Endothelial cell of umbilical vein (primary cell): ENCODE results near the gene MYT1. TPM values are rescaled to one million over a fixed set of nuclear protein-coding genes. Genes with fewer than 3 reads are reported as not detected.

Experiments
- BruUV-seq: library from RNA; stranded (reverse); fragments of 400-500 nt; replicated peaks from 2 replicates; lab custom pipeline; 2021; lab: Mats Ljungman, UMichigan
- CTCF ChIA-PET: fragments of 300-600, 350-600 bp; sonication (Branson Sonifier 250); formaldehyde crosslinking; loops from one replicate; lab custom pipeline; 2021; ENCODE audit warnings: antibody characterized with exemption, inconsistent platforms; lab: Charles Lee
- POLR2A ChIA-PET: fragments of 300-600, 350-600 bp; sonication (Branson Sonifier 250); formaldehyde crosslinking; loops from one replicate; lab custom pipeline; 2021; ENCODE audit warnings: antibody characterized with exemption, inconsistent platforms; lab: Charles Lee
- DNase-seq: peaks from one replicate; pipeline ENCODE4 v3.0.0-alpha.2; 2011; ENCODE audit warnings: low read depth, low spot score
- FAIRE-seq: peaks from 2 replicates; lab custom pipeline; 2011; peaks lifted over from hg19 to GRCh38; lab: Jason Lieb, UNC
- H2AFZ ChIP-seq: 2 replicates; pipeline ENCODE4 v1.6.0; 2012; ENCODE audit warnings: low read depth, low read length, control low read depth, inconsistent platforms
- H3K27ac ChIP-seq: 2 replicates; pipeline ENCODE4 v1.5.1; 2011; ENCODE audit warnings: low read depth, mild to moderate bottlenecking, control low read depth, low read length, moderate library complexity; ENCODE audit not compliant: insufficient read depth
- H3K27me3 ChIP-seq, 2 experiments: 2 replicates each; pipeline versions ENCODE4 v1.6.0 to v1.6.1; 2011; ENCODE audit warnings: low read length in 2 of 2, mixed read lengths in 1 of 2; ENCODE audit not compliant: control insufficient read depth in 2 of 2, insufficient read depth in 2 of 2
- H3K36me3 ChIP-seq, 2 experiments: 2 replicates in 1 of 2; 3 replicates in 1 of 2; pipeline ENCODE4 v1.5.1; 2011; ENCODE audit warnings: low read length in 2 of 2, mild to moderate bottlenecking in 1 of 2, moderate library complexity in 1 of 2; ENCODE audit not compliant: control insufficient read depth in 2 of 2, insufficient read depth in 2 of 2; ENCODE audit errors: extremely low read depth in 1 of 2
- H3K4me1 ChIP-seq: 3 replicates; pipeline ENCODE4 v1.5.1; 2011; ENCODE audit warnings: mild to moderate bottlenecking, low read length; ENCODE audit not compliant: control insufficient read depth, insufficient read depth; ENCODE audit errors: extremely low read depth
- H3K4me2 ChIP-seq: 2 replicates; pipeline ENCODE4 v1.6.1; 2011; ENCODE audit warnings: low read length, control low read depth, mixed read lengths; ENCODE audit not compliant: insufficient read depth
- H3K4me3 ChIP-seq, 3 experiments: fragments of 200-600 bp in 1 of 3; sonication (generic), shearing (Covaris generic) in 1 of 3; replicated peaks in 1 of 3; 2 replicates each; pipeline ENCODE4 v1.5.1; 2011 to 2016; ENCODE audit warnings: control low read depth in 3 of 3, low read length in 3 of 3, mild to moderate bottlenecking in 2 of 3, inconsistent platforms in 1 of 3, low read depth in 1 of 3, moderate library complexity in 1 of 3; ENCODE audit not compliant: insufficient read depth in 1 of 3
- H3K79me2 ChIP-seq: 2 replicates; pipeline ENCODE4 v1.6.0; 2012; ENCODE audit warnings: low read length, inconsistent platforms; ENCODE audit not compliant: control insufficient read depth, insufficient read depth
- H3K9ac ChIP-seq: replicated peaks from 2 replicates; pipeline ENCODE3; 2011; ENCODE audit warnings: low read length, control low read depth; ENCODE audit not compliant: insufficient read depth; ENCODE audit errors: extremely low read depth
- H3K9me1 ChIP-seq: replicated peaks from 3 replicates; pipeline ENCODE4 v1.6.0; 2011; ENCODE audit warnings: mild to moderate bottlenecking, low read length; ENCODE audit not compliant: control insufficient read depth, insufficient read depth; ENCODE audit errors: extremely low read depth
- H3K9me3 ChIP-seq: replicated peaks from 2 replicates; pipeline ENCODE4 v1.5.1; 2012; ENCODE audit warnings: low read length, inconsistent platforms; ENCODE audit not compliant: control insufficient read depth, insufficient read depth
- H4K20me1 ChIP-seq: replicated peaks from 2 replicates; pipeline ENCODE3; 2011; ENCODE audit warnings: mild to moderate bottlenecking, low read length; ENCODE audit not compliant: control insufficient read depth, insufficient read depth; ENCODE audit errors: extremely low read depth
- CTCF ChIP-seq, 2 donors: IDR thresholded peaks; 1 replicate in 1 of 2; 2 replicates in 1 of 2; pipeline ENCODE4 v1.5.1; 2011; ENCODE audit warnings: low read length in 2 of 2, mild to moderate bottlenecking in 2 of 2, moderate library complexity in 2 of 2, control low read depth in 1 of 2, inconsistent platforms in 1 of 2, low read depth in 1 of 2; ENCODE audit not compliant: insufficient read depth in 1 of 2; ENCODE audit errors: extremely low read depth in 1 of 2
- EZH2 ChIP-seq: IDR thresholded peaks from 2 replicates; pipeline ENCODE4 v1.6.1; 2012; ENCODE audit warnings: borderline replicate concordance, low read depth, mild to moderate bottlenecking, moderate library complexity, low read length, inconsistent platforms; ENCODE audit not compliant: severe bottlenecking
- FOS ChIP-seq: IDR thresholded peaks from 2 replicates; pipeline ENCODE4 v1.6.1; 2011; ENCODE audit warnings: mild to moderate bottlenecking, low read length, moderate library complexity, borderline replicate concordance; ENCODE audit not compliant: insufficient read depth
- GATA2 ChIP-seq: IDR thresholded peaks from 2 replicates; pipeline ENCODE4 v1.7.0; 2011; ENCODE audit warnings: low read depth, mild to moderate bottlenecking, moderate library complexity, mixed read lengths, low read length; ENCODE audit not compliant: insufficient read length, insufficient read depth
- JUN ChIP-seq: IDR thresholded peaks from 2 replicates; pipeline ENCODE4 v1.6.1; 2011; ENCODE audit warnings: borderline replicate concordance, low read depth; ENCODE audit not compliant: insufficient read length, insufficient read depth
- MAX ChIP-seq: IDR thresholded peaks from 2 replicates; pipeline ENCODE4 v1.6.1; 2011; ENCODE audit not compliant: insufficient read depth, insufficient read length
- POLR2A ChIP-seq: IDR thresholded peaks from 2 replicates; pipeline ENCODE4 v1.6.1; 2012; ENCODE audit warnings: low read depth, mild to moderate bottlenecking, control low read depth, low read length
- POLR2AphosphoS5 ChIP-seq: IDR thresholded peaks from 2 replicates; pipeline ENCODE4 v1.6.1; 2012; ENCODE audit warnings: low read depth, mild to moderate bottlenecking, control low read depth, low read length, moderate library complexity; ENCODE audit not compliant: insufficient read depth
- dilution Hi-C: fragments of 300-500 bp; cut with MboI; formaldehyde crosslinking; loops from one replicate; pipeline ENCODE4 v1.15.0; 2019; ENCODE audit warnings: low sequenced_read_pairs; ENCODE audit not compliant: extremely low pct_ligation_motif_present
- intact Hi-C: fragments of 100-400 bp; cut with micrococcal nuclease; formaldehyde crosslinking; loops from one replicate; pipeline ENCODE4 v1.10.0; 2022
- polyA plus RNA-seq, 4 experiments: library from polyadenylated mRNA; depleted of rRNA in 3 of 4; stranded (reverse) in 3 of 4; unstranded in 1 of 4; fragments of >200 nt; gene quantifications; 2 replicates each; pipeline versions ENCODE4 v1.2.1 to v1.2.3, GENCODE V29; 2011 to 2012; ENCODE audit warnings: missing spikeins in 1 of 4
- total RNA-seq: library from RNA; stranded (reverse); gene quantifications from 2 replicates; pipeline ENCODE4 v1.2.3, GENCODE V29; 2021

MYT1 gene
- total and polyA plus RNA-seq, 2 donors (not counting 3 experiments of a cell fraction or from before 2014, with no cell fraction given) = not detected

DNA sequence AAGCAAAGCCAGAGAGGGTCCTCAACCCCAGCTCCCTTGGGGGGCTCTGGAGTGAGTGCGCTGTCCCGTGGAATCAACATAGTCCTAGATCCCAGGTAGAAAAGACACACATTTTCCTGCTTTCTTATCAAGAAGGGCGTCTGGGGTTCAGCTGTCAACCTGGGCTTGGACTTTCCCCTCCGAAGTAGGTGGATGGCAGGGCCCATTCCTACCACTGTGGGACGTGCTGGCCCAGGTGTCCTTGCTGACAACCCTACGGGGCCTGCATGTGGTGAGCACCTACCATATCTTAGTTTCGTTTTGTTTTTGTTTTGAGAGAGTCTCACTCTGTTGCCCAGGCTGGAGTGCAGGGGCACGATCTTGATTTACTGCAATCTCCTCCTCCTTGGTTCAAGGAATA is 42.4 kb downstream of the MYT1 start:
- Histone ChIP-seq H3K36me3 (no peaks in the 10 kb centered on the region), H3K4me1 (no peaks in the 10 kb centered on the region), H2AFZ (no peak overlapping the region), H3K27me3 (no peaks in the 10 kb centered on the region), H3K27ac (no peak overlapping the region), H3K9ac (no peak overlapping the region), H3K79me2 (no peaks in the 10 kb centered on the region), H3K4me3 (no peak overlapping the region), H3K9me3 (no peaks in the 10 kb centered on the region), H3K9me1 (no peaks in the 10 kb centered on the region), H4K20me1 (no peaks in the 10 kb centered on the region), H3K4me2 (no peak overlapping the region)
- ChIA-PET POLR2A (no interaction called here), CTCF (no interaction called here)
- intact Hi-C loops (no loop called here), dilution Hi-C loops (no loop called here)
- no TSS peak for BruUV-seq
- no peak for FAIRE-seq
- no peak for DNase-seq
- TF ChIP-seq JUN = no peak
- TF ChIP-seq FOS = no peak
- no peak for TF ChIP-seq EZH2
- TF ChIP-seq POLR2A = no peak
- no peak for TF ChIP-seq GATA2
- no peak for TF ChIP-seq MAX
- no peak for TF ChIP-seq CTCF (IDR thresholded peaks at IDR 0.05; ENCODE audit: extremely low read depth in 1 of 2, insufficient read depth in 1 of 2, low read depth in 1 of 2, low read length in 2 of 2)
- no peak for TF ChIP-seq POLR2AphosphoS5
